Endothelial cell of umbilical vein (primary cell): ENCODE data around the gene SS18.

Experiments used
- CTCF ChIP-seq, 2 donors: IDR thresholded peaks; 1 replicate in 1 of 2; 2 replicates in 1 of 2; pipeline ENCODE4 v1.5.1; 2011; ENCODE audit warnings: low read length in 2 of 2, mild to moderate bottlenecking in 2 of 2, moderate library complexity in 2 of 2, control low read depth in 1 of 2, inconsistent platforms in 1 of 2, low read depth in 1 of 2; ENCODE audit not compliant: insufficient read depth in 1 of 2; ENCODE audit errors: extremely low read depth in 1 of 2
- EZH2 ChIP-seq: IDR thresholded peaks from 2 replicates; pipeline ENCODE4 v1.6.1; 2012; ENCODE audit warnings: borderline replicate concordance, low read depth, mild to moderate bottlenecking, moderate library complexity, low read length, inconsistent platforms; ENCODE audit not compliant: severe bottlenecking
- JUN ChIP-seq: IDR thresholded peaks from 2 replicates; pipeline ENCODE4 v1.6.1; 2011; ENCODE audit warnings: borderline replicate concordance, low read depth; ENCODE audit not compliant: insufficient read length, insufficient read depth
- POLR2A ChIP-seq: IDR thresholded peaks from 2 replicates; pipeline ENCODE4 v1.6.1; 2012; ENCODE audit warnings: low read depth, mild to moderate bottlenecking, control low read depth, low read length

- no peak for TF ChIP-seq POLR2A
- no peak for TF ChIP-seq CTCF (IDR thresholded peaks at IDR 0.05; ENCODE audit: extremely low read depth in 1 of 2, insufficient read depth in 1 of 2, low read depth in 1 of 2, low read length in 2 of 2)
- no peak for TF ChIP-seq EZH2
- no peak for TF ChIP-seq JUN
Measured at GRCh38 chr18:26051843-26052242, 38.6 kb downstream of the SS18 start.
